Measurements from ENCODE around the gene FOXC1.

GRCh38 chr6:1576711-1577110, 33.0 kb upstream of the FOXC1 start:
- TF ChIP-seq ZBTB4 (CRISPR knock-in tag; IDR thresholded peaks at IDR 0.05; ENCODE audit: borderline replicate concordance) (no peak), CTCF (CRISPR knock-in tag; IDR thresholded peaks at IDR 0.05) (no peak), POLR2A (IDR thresholded peaks at IDR 0.05; ENCODE audit: insufficient read depth in 1 of 2, low read depth in 2 of 2, low read length in 2 of 2) (no peak), FIP1L1 (IDR thresholded peaks at IDR 0.05; ENCODE audit: borderline replicate concordance, insufficient read depth, low read depth, low read length) (no peak), USF2 (IDR thresholded peaks at IDR 0.05; ENCODE audit: low read depth, low read length) (no peak), USF2 (CRISPR knock-in tag; IDR thresholded peaks at IDR 0.05; ENCODE audit: borderline replicate concordance) (no peak), HMGXB3 (CRISPR knock-in tag; IDR thresholded peaks at IDR 0.05; ENCODE audit: borderline replicate concordance) (no peak), NR2F1 (CRISPR knock-in tag; IDR thresholded peaks at IDR 0.05) (no peak), ZNF431 (CRISPR knock-in tag; IDR thresholded peaks at IDR 0.05; ENCODE audit: borderline replicate concordance, low read depth) (no peak), NR2C2 (CRISPR knock-in tag; IDR thresholded peaks at IDR 0.05; ENCODE audit: borderline replicate concordance) (no peak), EZH2 (conservative IDR thresholded peaks at IDR 0.05; ENCODE audit: low read depth, low read length) (no peak)

Measured in HepG2 (cell line).